Upper lobe of left lung (tissue), 6 donors: ENCODE measurements around the gene POFUT2. TPM values are rescaled to one million over a fixed set of nuclear protein-coding genes. Genes with fewer than 3 reads are reported as not detected.

Experiments used
- ATAC-seq, 2 donors: fragments of 200-7000 bp; cut with Tn5 transposase; one replicate each; pipeline ENCODE4 v1.9.1; 2022; ENCODE audit warnings: mild to moderate bottlenecking in 2 of 2, moderate library complexity in 2 of 2; ENCODE audit not compliant: low FRiP score in 2 of 2
- DNase-seq, 2 donors: peaks; one replicate each; pipeline ENCODE4 v3.0.0-alpha.2; 2019 to 2020
- H3K27ac ChIP-seq, 4 donors: fragments of 200-600 bp; sonication (generic); one replicate each; pipeline ENCODE4 v1.5.1; 2016 to 2019
- H3K27me3 ChIP-seq, 4 donors: fragments of 200-600 bp; sonication (generic); one replicate each; pipeline ENCODE4 v1.5.1; 2017 to 2019
- H3K36me3 ChIP-seq, 4 donors: fragments of 200-600 bp; sonication (generic); one replicate each; pipeline ENCODE4 v1.5.1; 2016 to 2019
- H3K4me1 ChIP-seq, 4 donors: fragments of 200-600 bp; sonication (generic); one replicate each; pipeline ENCODE4 v1.5.1; 2018 to 2019
- H3K4me3 ChIP-seq, 4 donors: fragments of 200-600 bp; sonication (generic); one replicate each; pipeline ENCODE4 v1.5.1; 2017 to 2019; ENCODE audit warnings: mild to moderate bottlenecking in 2 of 4, moderate library complexity in 1 of 4
- H3K9me3 ChIP-seq, 4 donors: fragments of 200-600 bp; sonication (generic); one replicate each; pipeline ENCODE4 v1.5.1; 2018 to 2019
- CTCF ChIP-seq, 6 experiments: fragments of 450-650 bp in 4 of 6; fragments of 200-600 bp in 2 of 6; sonication (generic) in 2 of 6; IDR thresholded peaks; one replicate each; pipeline ENCODE4 v1.5.1; 2016 to 2019; ENCODE audit warnings: antibody characterized with exemption in 6 of 6
- EP300 ChIP-seq, 4 donors: sonication (generic); formaldehyde crosslinking; IDR thresholded peaks; one replicate each; pipeline ENCODE4 v1.5.1; 2017; ENCODE audit warnings: antibody characterized with exemption in 4 of 4, control low read depth in 2 of 4
- POLR2A ChIP-seq, 4 donors: fragments of 450-650 bp; IDR thresholded peaks; one replicate each; pipeline ENCODE4 v1.5.1; 2016 to 2017; ENCODE audit warnings: antibody characterized with exemption in 4 of 4, mild to moderate bottlenecking in 2 of 4
- POLR2AphosphoS5 ChIP-seq, 2 donors: sonication (generic); formaldehyde crosslinking; IDR thresholded peaks; one replicate each; pipeline ENCODE4 v1.5.1; 2017; ENCODE audit warnings: antibody characterized with exemption in 2 of 2
- WGBS, 2 donors: methylation state at CpG; one replicate each; pipeline ENCODE4 v1.1.5; 2017 to 2018; 5-methylcytosine and 5-hydroxymethylcytosine counted together
- total RNA-seq, 6 donors: library from RNA; depleted of rRNA in 4 of 6; stranded (reverse); fragments of >200 nt in 4 of 6; gene quantifications; one replicate each; pipeline versions ENCODE4 v1.1.0 to v1.2.1, GENCODE V29; 2016 to 2021
- donor health status: DM: no; HTN: no; CAD: no; lungs with moderate emphysema.
- donor health status: DM: no; HTN: yes; CAD: no; lungs with severe emphysema.

Gene POFUT2
- total RNA-seq, 6 donors from 2014 or later = 19.9 to 89.1 (median 32.5) TPM

- TF ChIP-seq EP300 (IDR thresholded peaks at IDR 0.05) (no peak), CTCF (IDR thresholded peaks at IDR 0.05) (no peak), POLR2AphosphoS5 (IDR thresholded peaks at IDR 0.05) (no peak), POLR2A (IDR thresholded peaks at IDR 0.05) (no peak)
- Histone ChIP-seq H3K27ac (no peak overlapping the region), H3K36me3 (peaks cover 0 to 2% (median under 1%) of the 10 kb centered on the region in 4 donors), H3K4me1 (no peaks in the 10 kb centered on the region), H3K9me3 (no peaks in the 10 kb centered on the region), H3K4me3 (no peak overlapping the region), H3K27me3 (no peaks in the 10 kb centered on the region)
- DNase-seq (no peak), ATAC-seq (peak in 1 of 2 donors; percentile 9)
- 86 to 90% methylated on average over 3 of the region's 3 CpGs for WGBS, 2 donors
Observed at GRCh38 chr21:45228656-45229240, 58.9 kb downstream of the POFUT2 start.

GRCh38 chr21:45228171-45228641, 59.5 kb downstream of the POFUT2 start:
- peak in 1 of 2 donors; percentile 41 for DNase-seq
- Histone ChIP-seq H3K36me3 (peaks cover 0 to 7% (median 5%) of the 10 kb centered on the region in 4 donors), H3K4me3 (no peak overlapping the region), H3K9me3 (no peaks in the 10 kb centered on the region), H3K4me1 (no peaks in the 10 kb centered on the region), H3K27me3 (no peaks in the 10 kb centered on the region), H3K27ac (no peak overlapping the region)
- TF ChIP-seq CTCF (IDR thresholded peaks at IDR 0.05) (no peak), POLR2AphosphoS5 (IDR thresholded peaks at IDR 0.05) (peak in 1 of 2 donors; percentile 28)
- WGBS, 2 donors = 55 to 57% methylated on average over 6 of the region's 6 CpGs
- ATAC-seq = peak in 1 of 2 donors; percentile 87

- Histone ChIP-seq H3K36me3 (peaks cover 0 to 11% (median 8%) of the 10 kb centered on the region in 4 donors), H3K9me3 (no peaks in the 10 kb centered on the region), H3K4me3 (no peak overlapping the region), H3K27ac (no peak overlapping the region), H3K27me3 (no peaks in the 10 kb centered on the region), H3K4me1 (no peaks in the 10 kb centered on the region)
- TF ChIP-seq POLR2AphosphoS5 (IDR thresholded peaks at IDR 0.05) (no peak), POLR2A (IDR thresholded peaks at IDR 0.05) (no peak), CTCF (IDR thresholded peaks at IDR 0.05) (no peak)
- WGBS, 2 donors = 72 to 75% methylated on average over 9 to 10 of the region's 10 CpGs
- DNase-seq (peak in 1 of 2 donors; percentile 58), ATAC-seq (peak in 1 of 2 donors; percentile 19)
Observed at GRCh38 chr21:45227735-45228134, 60.0 kb downstream of the POFUT2 start.

GRCh38 chr21:45226540-45227326, 61.0 kb downstream of the POFUT2 start:
- Histone ChIP-seq H3K27me3 (no peaks in the 10 kb centered on the region), H3K9me3 (no peaks in the 10 kb centered on the region), H3K4me3 (no peak overlapping the region), H3K27ac (no peak overlapping the region), H3K4me1 (no peaks in the 10 kb centered on the region), H3K36me3 (peaks cover 2 to 21% (median 16%) of the 10 kb centered on the region in 4 donors)
- TF ChIP-seq POLR2A (IDR thresholded peaks at IDR 0.05) (no peak), EP300 (IDR thresholded peaks at IDR 0.05) (no peak), POLR2AphosphoS5 (IDR thresholded peaks at IDR 0.05) (no peak), CTCF (IDR thresholded peaks at IDR 0.05) (no peak)
- no peak for ATAC-seq
- no peak for DNase-seq
- WGBS, 2 donors = 50 to 51% methylated on average over 15 of the region's 15 CpGs
